Right cardiac atrium (tissue), 5 donors: Measurements from ENCODE around the gene PSG4. TPM values are rescaled to one million over a fixed set of nuclear protein-coding genes. Genes with fewer than 3 reads are reported as not detected.
"Not testable (repeated sequence)": the region's sequence is repeated elsewhere in the genome, so short reads cannot be mapped to it uniquely, and the experiment has no call there.

ENCODE experiments used
- ATAC-seq, 2 donors: fragments of 200-7000 bp; cut with Tn5 transposase; one replicate each; pipeline versions ENCODE4 v1.8.0 to v1.9.1; 2020; ENCODE audit warnings: moderate library complexity in 2 of 2, mild to moderate bottlenecking in 1 of 2
- DNase-seq, 3 donors: peaks; one replicate each; pipeline ENCODE4 v3.0.0-alpha.2; 2020
- H3K27ac ChIP-seq: one replicate; pipeline ENCODE4 v1.5.1; 2013; ENCODE audit warnings: mild to moderate bottlenecking, low read length, control low read depth, moderate library complexity
- H3K27me3 ChIP-seq: one replicate; pipeline ENCODE4 v1.6.1; 2013; ENCODE audit not compliant: control insufficient read depth, insufficient read depth
- H3K4me1 ChIP-seq: one replicate; pipeline ENCODE4 v1.6.1; 2013; ENCODE audit warnings: low read length; ENCODE audit not compliant: control insufficient read depth, insufficient read depth
- H3K4me3 ChIP-seq: one replicate; pipeline ENCODE4 v1.5.1; 2013; ENCODE audit warnings: low read length, control low read depth
- H3K9me3 ChIP-seq: one replicate; pipeline ENCODE4 v1.6.1; 2013; ENCODE audit warnings: low read length; ENCODE audit not compliant: control insufficient read depth
- WGBS: extraction: QIAGEN DNeasy Blood & Tissue Kit; methylation state at CpG from one replicate; pipeline ENCODE4 v1.1.7; 2013; 5-methylcytosine and 5-hydroxymethylcytosine counted together
- intact Hi-C, 4 donors: fragments of 100-400 bp; cut with DNase I; formaldehyde crosslinking; loops; one replicate each; pipeline versions ENCODE4 v1.11.0 to v1.14.0; 2022 to 2023
- polyA plus RNA-seq: library from polyadenylated mRNA; stranded (reverse); fragments of 200-250 nt; gene quantifications from one replicate; pipeline ENCODE4 v1.2.3, GENCODE V29; 2013
- total RNA-seq, 4 donors: library from RNA; stranded (reverse); fragmentation: NEBNext Ultra II Directional; extraction: Animal tissue kit (Norgen Biotek cat#: 25700); gene quantifications; one replicate each; pipeline ENCODE4 v1.2.1, GENCODE V29; 2021
- donor health status: healthy with polysubstance abuse.
- donor health status: DM: no; HTN: yes; CAD: no.
- donor health status: DM: no; HTN: no; CAD: no.
- donor health status: DM: no; HTN: yes; CAD: no; lungs with severe emphysema.
- donor health status: DM: yes; HTN: yes; CAD: no.

Gene PSG4
- total and polyA plus RNA-seq, 5 donors, result not detected

- H3K4me1 ChIP-seq, H3K27me3 ChIP-seq, intact Hi-C loops, DNase-seq, H3K27ac ChIP-seq, H3K9me3 ChIP-seq, H3K4me3 ChIP-seq, ATAC-seq: not testable (repeated sequence)
- WGBS, result 73% methylated on average over 3 of the region's 3 CpGs
Observed at GRCh38 chr19:43163135-43163534, 42.3 kb downstream of the PSG4 start.

GRCh38 chr19:43162261-43162660 is 43.2 kb downstream of the PSG4 start:
- DNase-seq, H3K27ac ChIP-seq, intact Hi-C loops, H3K4me3 ChIP-seq, H3K4me1 ChIP-seq, H3K27me3 ChIP-seq, ATAC-seq, H3K9me3 ChIP-seq: not testable (repeated sequence)
- WGBS, result 47% methylated on average over 2 of the region's 2 CpGs

- 62% methylated on average over 4 of the region's 4 CpGs for WGBS
- DNase-seq (no peak), ATAC-seq (no peak)
- intact Hi-C loops, result no loop called here
- H3K27ac ChIP-seq, result no peak overlapping the region
- no peaks in the 10 kb centered on the region for H3K27me3 ChIP-seq
- no peak overlapping the region for H3K4me3 ChIP-seq
- no peaks in the 10 kb centered on the region for H3K9me3 ChIP-seq
- no peaks in the 10 kb centered on the region for H3K4me1 ChIP-seq
Observed at GRCh38 chr19:43152214-43152613, 53.2 kb downstream of the PSG4 start.

GRCh38 chr19:43149788-43150187 is 55.6 kb downstream of the PSG4 start:
- H3K27me3 ChIP-seq, H3K4me3 ChIP-seq, intact Hi-C loops, H3K9me3 ChIP-seq, DNase-seq, H3K4me1 ChIP-seq, H3K27ac ChIP-seq, ATAC-seq: not testable (repeated sequence)
- 71% methylated on average over 7 of the region's 7 CpGs for WGBS

GRCh38 chr19:43148233-43148632 is 57.2 kb downstream of the PSG4 start:
- ATAC-seq (no peak), DNase-seq (no peak)
- H3K27ac ChIP-seq, result no peak overlapping the region
- H3K4me1 ChIP-seq, result no peaks in the 10 kb centered on the region
- H3K4me3 ChIP-seq, result no peak overlapping the region
- WGBS, result 64% methylated on average over 1 of the region's 1 CpG
- H3K27me3 ChIP-seq, result no peaks in the 10 kb centered on the region
- no peaks in the 10 kb centered on the region for H3K9me3 ChIP-seq
- intact Hi-C loops, result no loop called here

Other genes with a start within 250 kb of the PSG4 start
- not detected for gene PSG11, start 179.2 kb downstream of the PSG4 start, total RNA-seq
- gene PSG11, start 179.2 kb downstream of the PSG4 start, polyA plus RNA-seq, result not detected
- gene PSG2, start 122.9 kb downstream of the PSG4 start, total RNA-seq, result not detected
- not detected for gene PSG2, start 122.9 kb downstream of the PSG4 start, polyA plus RNA-seq
- not detected for gene PSG5, start 19.1 kb downstream of the PSG4 start, total RNA-seq
- gene PSG5, start 19.1 kb downstream of the PSG4 start, polyA plus RNA-seq, result not detected
- gene PSG9, start 63.9 kb upstream of the PSG4 start, total RNA-seq, result not detected
- not detected for gene PSG9, start 63.9 kb upstream of the PSG4 start, polyA plus RNA-seq
- under 1 TPM in 3 of 4 donors, not detected in 1; 0.15 to 0.72 (median 0.17) TPM for gene CD177, start 148.0 kb upstream of the PSG4 start, total RNA-seq
- 0.02 TPM for gene CD177, start 148.0 kb upstream of the PSG4 start, polyA plus RNA-seq
- not detected for gene TEX101, start 209.3 kb upstream of the PSG4 start, total RNA-seq
- gene TEX101, start 209.3 kb upstream of the PSG4 start, polyA plus RNA-seq, result not detected